HEK293 (cell line): ENCODE data around the gene UFSP1.

Source experiments
- FEZF1 ChIP-seq: fragments of 450-650 bp; formaldehyde crosslinking; IDR thresholded peaks from 2 replicates; pipeline ENCODE4 v1.5.1; 2016; ENCODE audit warnings: missing biosample characterization, missing genetic modification characterization
- GLIS2 ChIP-seq: fragments of 450-650 bp; formaldehyde crosslinking; IDR thresholded peaks from 2 replicates; pipeline ENCODE4 v1.5.1; 2016; ENCODE audit warnings: missing biosample characterization, missing genetic modification characterization
- KLF16 ChIP-seq: fragments of 450-650 bp; formaldehyde crosslinking; IDR thresholded peaks from 2 replicates; pipeline ENCODE4 v1.5.1; 2017; ENCODE audit warnings: missing biosample characterization, missing genetic modification characterization
- KLF7 ChIP-seq: fragments of 450-650 bp; formaldehyde crosslinking; IDR thresholded peaks from 2 replicates; pipeline ENCODE4 v1.5.1; 2016; ENCODE audit warnings: missing biosample characterization, missing genetic modification characterization, borderline replicate concordance
- PATZ1 ChIP-seq: fragments of 450-650 bp; formaldehyde crosslinking; IDR thresholded peaks from 2 replicates; pipeline ENCODE4 v1.5.1; 2016; ENCODE audit warnings: missing biosample characterization, missing genetic modification characterization
- RBAK ChIP-seq: fragments of 450-650 bp; formaldehyde crosslinking; IDR thresholded peaks from 2 replicates; pipeline ENCODE4 v1.5.1; 2016; ENCODE audit warnings: missing biosample characterization, missing genetic modification characterization
- SP2 ChIP-seq: fragments of 450-650 bp; formaldehyde crosslinking; IDR thresholded peaks from 2 replicates; pipeline ENCODE4 v1.5.1; 2016; ENCODE audit warnings: missing biosample characterization, missing genetic modification characterization
- ZBTB1 ChIP-seq: fragments of 450-650 bp; formaldehyde crosslinking; IDR thresholded peaks from 2 replicates; pipeline ENCODE4 v1.5.1; 2016; ENCODE audit warnings: missing biosample characterization, missing genetic modification characterization
- ZFP69B ChIP-seq: fragments of 450-650 bp; formaldehyde crosslinking; IDR thresholded peaks from 2 replicates; pipeline ENCODE4 v1.5.1; 2016; ENCODE audit warnings: missing biosample characterization, missing genetic modification characterization
- ZIC2 ChIP-seq: fragments of 450-650 bp; formaldehyde crosslinking; IDR thresholded peaks from 2 replicates; pipeline ENCODE4 v1.5.1; 2016; ENCODE audit warnings: missing biosample characterization, missing genetic modification characterization
- ZNF121 ChIP-seq: fragments of 450-650 bp; formaldehyde crosslinking; IDR thresholded peaks from 2 replicates; pipeline ENCODE4 v1.5.1; 2016; ENCODE audit warnings: missing biosample characterization, missing genetic modification characterization
- ZNF155 ChIP-seq: fragments of 450-650 bp; formaldehyde crosslinking; IDR thresholded peaks from 2 replicates; pipeline ENCODE4 v1.5.1; 2016; ENCODE audit warnings: missing biosample characterization, missing genetic modification characterization
- ZNF157 ChIP-seq: fragments of 450-650 bp; formaldehyde crosslinking; IDR thresholded peaks from 2 replicates; pipeline ENCODE4 v1.5.1; 2016; ENCODE audit warnings: missing biosample characterization, missing genetic modification characterization
- ZNF2 ChIP-seq: fragments of 450-650 bp; formaldehyde crosslinking; IDR thresholded peaks from 2 replicates; pipeline ENCODE4 v1.5.1; 2016; ENCODE audit warnings: missing biosample characterization, missing genetic modification characterization
- ZNF362 ChIP-seq: fragments of 450-650 bp; formaldehyde crosslinking; IDR thresholded peaks from 2 replicates; pipeline ENCODE4 v1.5.1; 2016; ENCODE audit warnings: missing biosample characterization, missing genetic modification characterization
- ZNF37A ChIP-seq: fragments of 450-650 bp; IDR thresholded peaks from 2 replicates; pipeline ENCODE4 v1.5.1; 2018; ENCODE audit warnings: missing biosample characterization, missing genetic modification characterization
- ZNF423 ChIP-seq: fragments of 450-650 bp; formaldehyde crosslinking; IDR thresholded peaks from 2 replicates; pipeline ENCODE4 v1.5.1; 2016; ENCODE audit warnings: missing biosample characterization, missing genetic modification characterization
- ZNF449 ChIP-seq: fragments of 450-650 bp; formaldehyde crosslinking; IDR thresholded peaks from 2 replicates; pipeline ENCODE4 v1.5.1; 2017; ENCODE audit warnings: missing biosample characterization, mild to moderate bottlenecking, missing genetic modification characterization, moderate library complexity
- ZNF544 ChIP-seq: fragments of 450-650 bp; formaldehyde crosslinking; IDR thresholded peaks from 2 replicates; pipeline ENCODE4 v1.5.0; 2017; ENCODE audit warnings: missing biosample characterization, missing genetic modification characterization
- ZNF555 ChIP-seq: fragments of 450-650 bp; formaldehyde crosslinking; conservative IDR thresholded peaks from 2 replicates; pipeline ENCODE4 v1.5.1; 2017; ENCODE audit warnings: missing biosample characterization, mild to moderate bottlenecking, missing genetic modification characterization, inconsistent platforms
- ZNF621 ChIP-seq: fragments of 450-650 bp; formaldehyde crosslinking; IDR thresholded peaks from 2 replicates; pipeline ENCODE4 v1.5.1; 2017; ENCODE audit warnings: missing biosample characterization, missing genetic modification characterization
- ZXDB ChIP-seq: fragments of 450-650 bp; formaldehyde crosslinking; IDR thresholded peaks from 2 replicates; pipeline ENCODE4 v1.5.1; 2016; ENCODE audit warnings: missing biosample characterization, missing genetic modification characterization
- TF ChIP-seq, protein P1 (sequence below): fragments of 450-650 bp; formaldehyde crosslinking; IDR thresholded peaks from 2 replicates; pipeline ENCODE4 v1.5.1; 2017; ENCODE audit warnings: missing biosample characterization, missing genetic modification characterization
- TF ChIP-seq, protein P2 (sequence below): fragments of 450-650 bp; formaldehyde crosslinking; IDR thresholded peaks from 2 replicates; pipeline ENCODE4 v1.5.1; 2016; ENCODE audit warnings: missing biosample characterization, missing genetic modification characterization, borderline replicate concordance
- TF ChIP-seq, protein P3 (sequence below): fragments of 450-650 bp; formaldehyde crosslinking; IDR thresholded peaks from 2 replicates; pipeline ENCODE4 v1.5.1; 2016; ENCODE audit warnings: missing biosample characterization, missing genetic modification characterization

Gene UFSP1

GRCh38 chr7:100888988-100889750 lies at the start of gene UFSP1 (continued):
- TF ChIP-seq ZBTB1 (tag by site-specific recombination), result no peak; the same call in 1 of the 2 replicates
- no peak for TF ChIP-seq ZNF362 (tag by site-specific recombination)
- peak; percentile 92 for TF ChIP-seq GLIS2
- TF ChIP-seq, protein P1, sequence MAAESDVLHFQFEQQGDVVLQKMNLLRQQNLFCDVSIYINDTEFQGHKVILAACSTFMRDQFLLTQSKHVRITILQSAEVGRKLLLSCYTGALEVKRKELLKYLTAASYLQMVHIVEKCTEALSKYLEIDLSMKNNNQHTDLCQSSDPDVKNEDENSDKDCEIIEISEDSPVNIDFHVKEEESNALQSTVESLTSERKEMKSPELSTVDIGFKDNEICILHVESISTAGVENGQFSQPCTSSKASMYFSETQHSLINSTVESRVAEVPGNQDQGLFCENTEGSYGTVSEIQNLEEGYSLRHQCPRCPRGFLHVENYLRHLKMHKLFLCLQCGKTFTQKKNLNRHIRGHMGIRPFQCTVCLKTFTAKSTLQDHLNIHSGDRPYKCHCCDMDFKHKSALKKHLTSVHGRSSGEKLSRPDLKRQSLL (tag by site-specific recombination), result peak; percentile 59; the same call in 1 of the 2 replicates
- peak; percentile 84 for TF ChIP-seq PATZ1
- TF ChIP-seq ZFP69B (tag by site-specific recombination), result peak; percentile 56
- no peak for TF ChIP-seq ZNF37A (tag by site-specific recombination)
- peak; percentile 73; the same call in 1 of the 2 replicates for TF ChIP-seq KLF7 (tag by site-specific recombination)
- no peak for TF ChIP-seq ZNF423 (tag by site-specific recombination)
- TF ChIP-seq, protein P2, sequence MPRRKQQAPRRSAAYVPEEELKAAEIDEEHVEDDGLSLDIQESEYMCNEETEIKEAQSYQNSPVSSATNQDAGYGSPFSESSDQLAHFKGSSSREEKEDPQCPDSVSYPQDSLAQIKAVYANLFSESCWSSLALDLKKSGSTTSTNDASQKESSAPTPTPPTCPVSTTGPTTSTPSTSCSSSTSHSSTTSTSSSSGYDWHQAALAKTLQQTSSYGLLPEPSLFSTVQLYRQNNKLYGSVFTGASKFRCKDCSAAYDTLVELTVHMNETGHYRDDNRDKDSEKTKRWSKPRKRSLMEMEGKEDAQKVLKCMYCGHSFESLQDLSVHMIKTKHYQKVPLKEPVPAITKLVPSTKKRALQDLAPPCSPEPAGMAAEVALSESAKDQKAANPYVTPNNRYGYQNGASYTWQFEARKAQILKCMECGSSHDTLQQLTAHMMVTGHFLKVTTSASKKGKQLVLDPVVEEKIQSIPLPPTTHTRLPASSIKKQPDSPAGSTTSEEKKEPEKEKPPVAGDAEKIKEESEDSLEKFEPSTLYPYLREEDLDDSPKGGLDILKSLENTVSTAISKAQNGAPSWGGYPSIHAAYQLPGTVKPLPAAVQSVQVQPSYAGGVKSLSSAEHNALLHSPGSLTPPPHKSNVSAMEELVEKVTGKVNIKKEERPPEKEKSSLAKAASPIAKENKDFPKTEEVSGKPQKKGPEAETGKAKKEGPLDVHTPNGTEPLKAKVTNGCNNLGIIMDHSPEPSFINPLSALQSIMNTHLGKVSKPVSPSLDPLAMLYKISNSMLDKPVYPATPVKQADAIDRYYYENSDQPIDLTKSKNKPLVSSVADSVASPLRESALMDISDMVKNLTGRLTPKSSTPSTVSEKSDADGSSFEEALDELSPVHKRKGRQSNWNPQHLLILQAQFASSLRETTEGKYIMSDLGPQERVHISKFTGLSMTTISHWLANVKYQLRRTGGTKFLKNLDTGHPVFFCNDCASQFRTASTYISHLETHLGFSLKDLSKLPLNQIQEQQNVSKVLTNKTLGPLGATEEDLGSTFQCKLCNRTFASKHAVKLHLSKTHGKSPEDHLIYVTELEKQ, result 0 out of 2 replicates have a peak, but pooled peaks have one; percentile 20
- TF ChIP-seq KLF16 (tag by site-specific recombination), result peak; percentile 90
- TF ChIP-seq ZNF155, result no peak
- TF ChIP-seq ZNF544 (tag by site-specific recombination), result no peak
- no peak for TF ChIP-seq ZNF449 (tag by site-specific recombination)
- peak; percentile 42; the same call in 1 of the 2 replicates for TF ChIP-seq ZIC2 (tag by site-specific recombination)
- no peak for TF ChIP-seq FEZF1 (tag by site-specific recombination)
- no peak for TF ChIP-seq SP2 (tag by site-specific recombination)
- TF ChIP-seq ZNF157 (tag by site-specific recombination), result no peak
- TF ChIP-seq, protein P3, sequence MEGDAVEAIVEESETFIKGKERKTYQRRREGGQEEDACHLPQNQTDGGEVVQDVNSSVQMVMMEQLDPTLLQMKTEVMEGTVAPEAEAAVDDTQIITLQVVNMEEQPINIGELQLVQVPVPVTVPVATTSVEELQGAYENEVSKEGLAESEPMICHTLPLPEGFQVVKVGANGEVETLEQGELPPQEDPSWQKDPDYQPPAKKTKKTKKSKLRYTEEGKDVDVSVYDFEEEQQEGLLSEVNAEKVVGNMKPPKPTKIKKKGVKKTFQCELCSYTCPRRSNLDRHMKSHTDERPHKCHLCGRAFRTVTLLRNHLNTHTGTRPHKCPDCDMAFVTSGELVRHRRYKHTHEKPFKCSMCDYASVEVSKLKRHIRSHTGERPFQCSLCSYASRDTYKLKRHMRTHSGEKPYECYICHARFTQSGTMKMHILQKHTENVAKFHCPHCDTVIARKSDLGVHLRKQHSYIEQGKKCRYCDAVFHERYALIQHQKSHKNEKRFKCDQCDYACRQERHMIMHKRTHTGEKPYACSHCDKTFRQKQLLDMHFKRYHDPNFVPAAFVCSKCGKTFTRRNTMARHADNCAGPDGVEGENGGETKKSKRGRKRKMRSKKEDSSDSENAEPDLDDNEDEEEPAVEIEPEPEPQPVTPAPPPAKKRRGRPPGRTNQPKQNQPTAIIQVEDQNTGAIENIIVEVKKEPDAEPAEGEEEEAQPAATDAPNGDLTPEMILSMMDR, result peak; percentile 70
- TF ChIP-seq ZNF621 (tag by site-specific recombination), result no peak
- no peak for TF ChIP-seq RBAK (tag by site-specific recombination)
- no peak; the same call in none of the 2 replicates for TF ChIP-seq ZNF121
- peak; percentile 70 for TF ChIP-seq ZNF2 (tag by site-specific recombination)
- TF ChIP-seq ZXDB, result peak; percentile 73
- no peak for TF ChIP-seq ZNF555
